GM10266 (cell line): ENCODE data around the gene RUNX1.

ENCODE experiments used
- DNase-seq: peaks from one replicate; pipeline ENCODE4 v3.0.0; 2012; ENCODE audit errors: extremely low spot score
- TF ChIP-seq, protein P1 (sequence below): IDR thresholded peaks from 2 replicates; pipeline ENCODE4 v1.5.1; 2012; ENCODE audit warnings: mild to moderate bottlenecking, low read depth; ENCODE audit not compliant: control insufficient read depth, insufficient read depth; ENCODE audit errors: missing control alignments

RUNX1 gene

DNA sequence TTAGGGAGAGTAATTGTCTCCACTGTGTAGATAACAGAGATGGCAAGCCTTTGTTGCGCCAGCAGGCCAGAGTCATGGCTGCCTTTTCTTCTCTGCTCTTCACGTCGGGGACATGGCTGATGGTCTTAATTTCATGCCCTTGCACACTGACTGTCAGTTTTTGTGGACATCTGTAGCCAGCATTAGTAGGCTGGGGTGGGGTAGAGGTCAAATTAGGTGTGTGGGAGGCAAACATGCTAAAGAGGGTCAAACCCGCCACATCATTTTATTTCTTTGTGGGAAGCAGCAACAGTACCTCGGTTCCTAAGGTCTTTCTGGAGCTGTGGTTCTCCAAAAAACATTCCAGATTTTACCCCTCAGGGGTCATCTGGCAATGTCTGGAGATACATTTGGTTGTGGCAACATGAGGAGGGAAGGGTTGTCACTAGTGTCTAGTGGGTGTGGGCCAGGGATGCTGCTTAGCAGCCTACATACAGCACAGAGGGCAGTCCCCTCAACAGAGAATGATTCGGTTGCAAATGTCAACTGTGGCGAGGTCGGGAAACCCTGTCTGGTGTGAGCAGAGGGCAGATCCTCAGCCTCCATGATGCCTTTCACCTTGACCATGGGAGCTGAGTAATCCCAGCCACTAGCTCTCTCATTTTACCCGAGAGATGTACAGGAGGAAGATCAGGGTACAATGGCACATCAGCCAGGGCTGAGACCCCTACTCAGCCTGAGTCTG, 14.7 kb downstream of the RUNX1 start:
- TF ChIP-seq, protein P1, sequence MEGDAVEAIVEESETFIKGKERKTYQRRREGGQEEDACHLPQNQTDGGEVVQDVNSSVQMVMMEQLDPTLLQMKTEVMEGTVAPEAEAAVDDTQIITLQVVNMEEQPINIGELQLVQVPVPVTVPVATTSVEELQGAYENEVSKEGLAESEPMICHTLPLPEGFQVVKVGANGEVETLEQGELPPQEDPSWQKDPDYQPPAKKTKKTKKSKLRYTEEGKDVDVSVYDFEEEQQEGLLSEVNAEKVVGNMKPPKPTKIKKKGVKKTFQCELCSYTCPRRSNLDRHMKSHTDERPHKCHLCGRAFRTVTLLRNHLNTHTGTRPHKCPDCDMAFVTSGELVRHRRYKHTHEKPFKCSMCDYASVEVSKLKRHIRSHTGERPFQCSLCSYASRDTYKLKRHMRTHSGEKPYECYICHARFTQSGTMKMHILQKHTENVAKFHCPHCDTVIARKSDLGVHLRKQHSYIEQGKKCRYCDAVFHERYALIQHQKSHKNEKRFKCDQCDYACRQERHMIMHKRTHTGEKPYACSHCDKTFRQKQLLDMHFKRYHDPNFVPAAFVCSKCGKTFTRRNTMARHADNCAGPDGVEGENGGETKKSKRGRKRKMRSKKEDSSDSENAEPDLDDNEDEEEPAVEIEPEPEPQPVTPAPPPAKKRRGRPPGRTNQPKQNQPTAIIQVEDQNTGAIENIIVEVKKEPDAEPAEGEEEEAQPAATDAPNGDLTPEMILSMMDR: no peak
- no peak for DNase-seq

DNA sequence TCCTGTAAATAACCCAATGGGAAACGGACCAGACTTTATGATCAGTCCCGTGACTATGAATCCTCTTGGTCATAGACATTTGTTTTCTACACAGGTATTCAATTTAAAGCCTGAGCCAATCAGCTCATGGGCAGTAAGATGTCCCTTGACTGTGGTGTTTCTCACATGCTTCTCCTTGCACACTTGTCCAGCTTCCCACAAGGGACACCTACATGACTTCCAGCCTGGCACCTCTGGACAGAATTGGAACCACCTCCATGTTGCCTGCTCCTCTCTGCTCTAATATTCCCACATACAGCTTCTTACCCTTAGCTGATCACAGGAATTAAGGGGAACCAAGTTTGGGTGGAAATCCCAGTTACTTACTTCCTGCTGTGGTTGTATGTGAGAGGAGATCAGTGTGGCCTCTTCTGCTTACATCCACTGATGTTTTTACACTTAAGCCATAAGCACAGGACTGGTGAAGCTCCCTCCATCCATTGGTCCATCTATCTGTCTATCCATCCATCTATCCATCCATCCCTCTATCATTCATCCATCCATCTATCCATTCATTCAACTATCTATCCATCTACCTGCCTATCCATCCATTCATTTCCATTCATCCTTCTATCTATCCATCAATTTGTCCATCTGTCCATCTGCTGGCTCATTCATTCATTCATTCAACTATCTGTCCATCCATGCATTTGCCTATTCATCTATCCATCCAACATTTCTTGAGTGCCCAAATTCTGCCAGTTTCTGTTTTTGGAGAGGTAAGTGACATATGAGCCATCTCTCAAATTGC, 16.4 kb downstream of the RUNX1 start:
- TF ChIP-seq, protein P1: no peak
- no peak for DNase-seq

DNA sequence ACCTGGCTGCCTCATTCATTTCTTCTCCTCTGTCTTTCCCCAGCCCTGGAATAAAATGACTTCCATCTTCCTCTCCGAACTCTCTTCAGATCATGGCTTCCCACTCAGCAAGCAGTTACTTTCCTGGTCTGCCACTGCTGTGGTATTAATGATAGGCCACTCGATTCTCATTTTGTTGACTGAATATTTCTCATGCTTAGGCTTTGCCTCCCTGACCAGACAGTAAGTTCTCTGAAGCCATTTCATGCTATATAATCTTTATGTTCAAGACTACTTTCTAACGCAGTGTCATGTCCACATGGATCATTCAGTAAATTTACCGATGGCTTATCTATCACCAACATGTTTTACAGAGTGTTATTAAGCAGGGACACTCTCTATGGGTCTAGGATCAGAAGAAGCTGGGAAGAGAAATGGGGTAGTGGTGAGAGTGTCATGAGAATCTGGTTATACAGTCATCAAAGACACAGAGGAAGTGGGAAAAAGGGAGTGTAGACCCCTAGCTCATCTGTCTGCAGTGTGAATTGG, 20.6 kb downstream of the RUNX1 start:
- TF ChIP-seq, protein P1: no peak
- no peak for DNase-seq

DNA sequence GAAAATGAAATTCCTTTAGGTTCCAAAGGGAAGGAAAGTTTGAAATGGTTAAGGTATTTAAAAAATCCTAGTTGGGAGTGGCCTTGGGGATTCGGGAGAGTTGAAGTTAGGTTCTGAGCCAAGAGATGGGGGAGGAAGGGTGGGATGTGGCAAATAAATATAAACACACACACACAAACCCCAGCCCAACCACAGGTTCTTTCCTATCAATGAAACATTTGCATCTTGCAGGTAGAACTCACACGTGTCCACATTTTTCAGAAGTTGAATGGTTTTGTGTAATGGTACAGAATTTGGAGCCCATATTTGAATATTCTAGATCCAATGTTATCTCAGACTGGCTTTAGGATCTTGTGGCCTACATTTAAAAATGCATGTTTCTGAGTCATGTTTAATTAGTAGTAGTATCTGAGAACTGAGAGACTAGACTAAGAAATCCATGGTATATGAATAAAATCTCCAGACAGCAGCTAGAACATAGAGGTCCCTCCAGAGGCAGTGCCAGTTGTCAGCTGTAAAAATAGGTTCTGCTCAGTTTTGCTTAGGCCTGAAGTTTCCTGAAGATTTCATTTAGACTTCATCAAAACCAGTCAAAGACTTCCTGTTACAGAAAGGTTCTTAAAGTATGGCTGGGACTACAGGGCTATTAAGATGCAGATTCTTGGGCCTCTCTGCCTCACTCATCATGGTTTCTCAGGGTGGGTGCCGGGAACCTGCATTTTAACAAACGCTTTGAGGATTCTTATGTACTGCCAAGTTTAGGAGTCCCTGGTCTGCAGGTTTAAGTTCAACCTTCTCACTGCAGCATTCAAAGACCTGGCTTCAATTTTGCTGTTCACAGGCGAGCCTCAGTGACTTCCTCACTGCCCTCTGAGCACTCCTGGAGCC, 21.3 kb downstream of the RUNX1 start:
- no peak for DNase-seq
- TF ChIP-seq, protein P1: no peak

DNA sequence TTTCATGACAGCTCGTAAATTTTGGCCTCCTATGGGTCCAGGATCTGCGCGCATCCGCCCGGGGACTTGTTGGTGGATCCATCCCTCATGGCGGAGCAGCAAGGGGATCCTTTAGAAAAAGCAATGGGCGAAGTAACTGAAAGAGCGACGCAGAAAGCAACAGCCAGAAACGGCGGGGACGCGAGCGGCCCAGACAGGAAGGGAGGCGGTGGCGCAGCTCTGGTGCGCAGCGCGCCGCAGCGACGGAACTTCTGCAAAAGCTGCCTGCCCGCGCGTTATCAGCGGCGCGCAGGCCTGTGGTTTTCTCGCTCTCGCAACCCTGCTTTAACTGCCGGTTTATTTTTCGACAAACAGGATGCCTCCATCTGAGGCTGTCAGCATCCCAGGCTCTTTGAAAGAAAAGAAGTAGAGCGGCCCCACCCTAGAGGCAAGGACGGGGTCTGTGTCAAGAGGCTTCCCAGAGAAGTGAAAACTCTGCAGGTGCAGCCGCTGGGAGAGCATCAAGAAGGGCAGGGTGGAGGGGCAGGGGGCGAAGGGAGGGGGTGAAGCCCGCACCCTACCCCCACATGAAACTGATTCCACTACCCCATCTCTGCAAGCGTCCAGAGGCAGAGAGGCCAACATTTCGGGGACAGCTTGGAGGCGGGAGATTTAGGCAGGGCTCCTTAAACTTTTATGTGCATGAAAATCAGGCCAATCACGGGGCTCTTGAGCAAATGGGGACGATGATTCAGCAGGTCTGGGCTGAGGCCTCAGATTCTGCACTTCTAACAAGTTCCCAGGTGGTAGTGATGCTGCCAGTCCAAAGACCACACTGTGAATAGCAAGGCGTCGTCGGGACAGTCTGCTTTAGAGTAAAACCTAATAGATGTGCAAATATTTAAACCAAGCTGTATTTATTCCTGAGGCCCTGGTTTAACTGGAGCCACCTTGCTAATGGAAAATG, 22.2 kb downstream of the RUNX1 start:
- TF ChIP-seq, protein P1: no peak
- peak; percentile 50 for DNase-seq

DNA sequence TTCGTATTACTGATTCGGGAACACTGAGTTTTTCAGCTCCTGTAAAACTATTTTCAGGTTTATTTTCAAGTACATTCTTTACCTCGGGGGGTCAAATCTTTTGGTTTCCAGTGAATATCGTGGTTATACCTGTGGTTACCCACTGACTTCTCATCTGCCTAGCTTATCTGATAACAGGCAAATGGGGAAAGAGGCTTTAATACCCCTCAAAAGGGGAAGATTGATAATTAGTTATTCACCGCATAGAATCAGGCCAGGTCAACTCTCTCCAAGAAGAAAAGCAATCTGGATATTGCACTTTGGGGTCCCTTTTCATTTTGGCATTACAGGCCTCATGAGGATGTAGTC, 23.0 kb downstream of the RUNX1 start:
- DNase-seq: no peak
- TF ChIP-seq, protein P1: no peak
